CD4-positive, alpha-beta T cell treated with Interleukin-2 at 100 ng/mL for 4 hours (primary cell): Measurements from ENCODE around the gene PRR15L.
A peak's percentile ranks its signal among the peaks of the same experiment; 100 is the strongest.
"Not testable (repeated sequence)": the region's sequence is repeated elsewhere in the genome, so short reads cannot be mapped to it uniquely, and the experiment has no call there.

ENCODE experiments used
- DNase-seq: peaks from one replicate; pipeline ENCODE4 v3.0.0-alpha.2; 2020; ENCODE audit warnings: low spot score

The PRR15L gene

DNA sequence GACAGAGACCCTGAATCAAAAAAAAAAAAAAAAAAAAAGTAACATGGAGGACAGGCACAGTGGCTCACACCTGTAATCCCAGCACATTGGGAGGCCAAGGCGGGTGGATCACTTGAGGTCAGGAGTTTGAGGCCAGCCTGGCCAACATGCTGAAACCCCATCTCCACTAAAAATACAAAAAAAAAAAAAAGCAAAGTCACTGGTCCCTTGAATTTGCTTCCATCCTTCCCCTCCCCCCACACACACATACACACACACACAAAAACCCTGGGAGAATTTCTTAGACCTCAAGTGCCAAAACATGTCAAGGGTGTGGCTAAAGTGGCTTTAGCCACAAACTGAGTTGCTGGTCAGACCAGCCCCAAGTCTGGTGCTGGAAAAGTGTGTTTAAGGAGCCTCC, 30.8 kb upstream of the PRR15L start:
- not testable (repeated sequence) for DNase-seq

DNA sequence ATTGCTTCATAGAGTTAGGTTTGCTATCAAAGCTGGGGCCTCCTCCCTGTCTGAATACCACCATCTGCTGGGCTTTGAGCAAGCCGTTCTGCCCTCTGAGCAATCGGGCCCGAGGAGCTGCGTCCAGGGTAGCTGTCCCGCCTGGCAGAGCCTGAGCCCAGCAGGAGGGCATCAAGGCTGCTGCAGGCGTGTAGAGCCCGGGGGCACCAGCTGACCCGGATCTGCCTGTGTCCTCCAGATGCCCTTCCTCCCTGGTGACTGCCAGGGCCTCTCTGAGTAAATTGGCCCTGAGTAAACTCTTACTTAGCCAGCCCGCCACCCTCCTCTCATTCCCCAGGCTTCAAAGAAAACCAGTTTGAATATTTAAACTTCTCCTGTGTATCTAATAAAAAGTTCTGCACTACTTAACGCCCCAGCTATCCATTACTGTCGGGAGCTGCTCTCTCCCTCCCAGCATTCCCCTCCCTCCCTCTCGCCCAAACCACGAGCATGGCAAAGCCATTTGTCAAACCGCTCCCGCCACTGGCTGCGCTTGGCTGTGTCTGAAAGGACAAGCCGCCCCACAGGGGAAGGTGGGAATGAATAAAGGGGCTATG, 29.7 kb upstream of the PRR15L start:
- no peak for DNase-seq

DNA sequence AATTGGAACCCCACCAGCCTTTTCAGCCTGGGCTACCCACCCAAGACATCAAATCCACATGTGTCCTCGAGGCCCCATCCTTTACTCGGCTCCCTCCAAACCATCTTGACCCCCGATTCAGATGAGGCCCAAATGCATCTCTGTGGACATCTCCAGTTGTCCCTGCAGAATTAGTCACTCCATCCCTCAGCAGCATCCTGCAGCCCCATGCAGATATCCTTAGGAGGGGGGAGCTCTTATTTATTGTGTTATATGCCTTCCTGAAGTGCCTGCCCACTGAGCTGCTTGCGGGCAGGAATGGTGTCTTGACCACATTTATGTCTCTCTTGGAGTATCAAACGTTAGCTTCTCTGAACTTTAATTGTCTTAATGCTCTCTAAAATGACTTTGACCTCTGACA, 28.8 kb upstream of the PRR15L start:
- DNase-seq = no peak

DNA sequence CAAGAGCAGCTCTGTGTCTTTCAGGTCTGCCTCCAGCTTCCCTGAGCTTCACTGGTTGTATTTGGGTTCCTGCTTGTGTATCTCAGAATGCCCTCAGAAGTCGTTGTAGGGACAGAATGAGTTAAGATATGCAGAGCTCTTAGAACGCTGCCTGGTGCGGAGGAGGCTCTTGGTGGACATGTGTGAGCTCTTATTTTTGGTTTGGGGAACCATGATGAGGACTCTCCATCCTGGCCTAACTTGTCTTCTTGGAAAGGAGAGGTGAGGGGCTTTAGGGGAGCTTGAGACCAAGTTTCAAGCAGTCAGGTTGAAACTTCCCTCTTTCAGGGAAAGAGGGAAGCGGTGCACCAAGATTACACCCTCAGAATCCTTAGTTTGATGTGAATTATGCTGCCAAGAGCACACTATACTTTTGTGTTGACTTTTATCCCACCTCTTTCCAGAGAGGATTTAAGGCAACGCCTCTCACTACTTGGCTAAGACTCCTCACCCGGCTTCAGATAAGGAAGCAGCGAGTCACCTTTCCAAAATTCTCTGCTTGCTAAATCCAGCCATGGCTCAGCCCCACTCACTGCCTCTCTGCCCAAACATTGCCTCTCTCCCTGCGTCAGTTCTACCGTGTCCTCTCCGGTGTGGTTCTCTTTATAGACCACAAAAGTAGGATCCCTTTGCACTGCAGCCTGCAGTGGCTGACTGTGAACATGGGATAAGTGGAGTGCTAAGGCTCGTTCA, 26.0 kb upstream of the PRR15L start:
- no peak for DNase-seq

DNA sequence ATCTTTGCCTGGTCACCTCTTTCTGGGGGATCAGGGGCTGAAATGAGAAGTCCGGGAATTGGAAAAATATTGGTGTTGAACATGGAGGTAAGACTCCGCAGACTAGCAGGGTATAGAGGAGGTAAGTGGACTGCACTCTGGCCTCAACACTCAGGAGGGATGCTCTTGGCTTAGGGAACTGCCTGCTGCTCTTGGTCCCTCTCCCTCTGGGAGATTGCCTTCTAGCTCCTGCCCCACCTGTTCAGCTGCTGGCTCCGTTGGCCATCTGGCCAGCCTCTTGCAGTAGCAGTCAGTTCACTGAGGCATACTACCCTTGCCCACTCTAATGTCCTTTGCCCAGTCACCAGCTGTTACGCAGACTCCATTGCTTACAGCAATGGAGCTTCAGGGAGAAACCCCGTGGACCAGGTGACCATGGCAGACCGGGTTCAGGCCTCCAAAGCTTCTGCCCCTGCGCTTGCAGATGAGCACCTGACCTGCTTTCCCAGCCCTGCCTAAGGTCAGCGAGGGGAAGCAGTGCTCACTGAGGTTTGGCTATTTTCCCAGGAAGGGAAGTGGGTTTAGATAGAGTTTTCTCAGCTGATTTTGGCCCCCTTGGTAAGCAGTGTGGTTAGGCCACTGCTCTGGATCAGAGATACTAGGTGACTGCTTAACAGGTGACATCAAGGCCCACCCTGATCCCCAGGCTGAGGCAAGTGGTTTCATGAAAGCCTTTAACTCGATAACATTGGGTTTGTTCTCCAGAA, 25.1 kb upstream of the PRR15L start:
- no peak for DNase-seq

DNA sequence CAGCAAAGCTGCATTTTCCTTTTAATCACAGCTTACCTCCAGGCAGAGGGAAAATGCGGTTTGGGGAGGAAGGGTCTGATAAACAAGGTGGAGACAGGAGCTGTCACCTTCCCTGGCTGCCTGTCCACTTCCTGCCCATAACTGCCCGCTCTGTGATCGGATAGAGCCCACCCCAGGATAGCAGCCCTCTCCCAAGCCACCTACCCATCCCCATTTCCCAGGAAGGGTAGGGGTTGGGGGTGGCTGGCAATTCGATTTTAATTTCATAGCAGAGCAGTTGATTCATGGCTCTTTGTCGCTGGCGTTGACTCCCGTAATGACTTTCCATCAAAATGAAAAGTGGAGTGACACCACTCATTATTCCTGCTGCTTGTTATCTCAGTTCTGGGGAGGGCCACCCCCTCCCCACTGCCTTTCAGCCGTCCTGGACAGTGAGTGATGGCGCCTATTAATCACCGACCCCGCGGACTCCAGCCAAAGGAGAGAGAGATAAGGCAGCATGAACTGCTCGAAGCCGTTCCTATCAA, 24.5 kb upstream of the PRR15L start:
- no peak for DNase-seq

DNA sequence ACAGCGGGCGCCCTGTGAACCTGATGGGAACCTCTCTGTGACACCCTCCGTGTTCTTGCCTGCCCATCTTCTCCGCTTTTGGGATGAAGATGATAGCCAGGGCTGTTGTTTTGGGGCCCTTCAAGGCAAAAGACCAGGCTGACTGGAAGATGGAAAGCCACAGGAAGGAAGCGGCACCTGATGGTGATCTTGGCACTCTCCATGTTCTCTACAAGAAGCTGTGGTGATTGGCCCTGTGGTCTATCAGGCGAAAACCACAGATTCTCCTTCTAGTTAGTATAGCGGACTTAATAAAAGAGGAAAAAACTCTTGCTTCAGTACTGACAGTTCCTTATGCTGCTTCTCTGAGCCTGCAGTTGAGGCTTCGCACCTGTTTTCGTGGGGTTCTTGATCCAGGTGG, 23.8 kb upstream of the PRR15L start:
- DNase-seq = no peak

DNA sequence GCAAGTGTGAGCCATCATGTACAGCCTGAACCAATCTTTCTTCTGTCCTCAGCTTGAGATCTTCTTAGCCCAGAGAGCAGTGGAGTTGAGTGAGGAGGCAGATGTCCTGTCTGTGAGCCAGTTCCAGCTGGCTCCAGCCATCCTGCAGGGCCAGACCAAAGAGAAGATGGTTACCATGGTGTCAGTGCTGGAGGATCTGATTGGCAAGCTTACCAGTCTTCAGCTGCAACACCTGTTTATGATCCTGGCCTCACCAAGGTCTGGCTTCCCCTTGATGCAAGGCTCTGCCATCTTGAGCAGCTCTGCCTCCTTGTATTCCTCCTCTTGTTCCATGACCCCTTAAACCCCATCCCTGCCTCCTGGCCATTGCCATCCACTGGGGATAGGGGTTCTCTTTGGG, 22.9 kb upstream of the PRR15L start:
- DNase-seq = no peak

DNA sequence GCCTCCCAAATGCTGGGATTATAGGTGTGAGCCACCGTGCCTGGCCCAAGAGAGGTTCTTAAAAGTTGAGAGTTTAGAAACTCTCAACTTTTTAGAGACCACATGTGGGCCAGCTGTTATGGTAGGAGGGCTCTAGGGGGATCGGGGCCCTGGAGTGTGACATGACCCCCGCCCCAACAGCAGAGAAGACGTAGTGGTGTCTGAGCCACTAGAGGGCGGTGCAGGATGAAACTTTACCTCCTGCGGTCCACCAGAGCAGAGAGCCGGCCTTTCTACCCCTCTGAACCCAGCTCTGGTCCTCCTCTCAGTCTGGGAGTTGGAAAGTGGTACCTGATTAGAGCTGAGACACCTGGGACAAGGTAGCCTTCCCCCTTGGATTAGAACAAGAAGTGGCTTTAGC, 20.6 kb upstream of the PRR15L start:
- peak; percentile 47 for DNase-seq

DNA sequence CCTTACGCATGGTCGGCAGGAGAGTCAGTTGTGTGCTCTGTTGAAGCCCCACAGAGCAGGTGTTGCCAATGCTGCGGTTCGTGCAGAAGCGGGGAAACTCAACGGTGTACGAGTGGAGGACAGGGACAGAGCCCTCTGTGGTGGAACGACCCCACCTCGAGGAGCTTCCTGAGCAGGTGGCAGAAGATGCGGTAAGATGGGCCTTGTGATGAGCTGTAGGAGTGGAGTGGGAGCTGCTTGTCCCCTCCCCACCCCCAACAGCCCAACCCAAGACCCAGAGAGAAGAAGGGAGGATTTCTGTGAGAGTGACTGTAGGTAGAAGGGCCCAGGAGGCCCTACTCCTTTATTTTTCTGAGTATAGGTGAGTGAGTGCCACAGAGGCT, 18.1 kb upstream of the PRR15L start:
- DNase-seq = no peak

DNA sequence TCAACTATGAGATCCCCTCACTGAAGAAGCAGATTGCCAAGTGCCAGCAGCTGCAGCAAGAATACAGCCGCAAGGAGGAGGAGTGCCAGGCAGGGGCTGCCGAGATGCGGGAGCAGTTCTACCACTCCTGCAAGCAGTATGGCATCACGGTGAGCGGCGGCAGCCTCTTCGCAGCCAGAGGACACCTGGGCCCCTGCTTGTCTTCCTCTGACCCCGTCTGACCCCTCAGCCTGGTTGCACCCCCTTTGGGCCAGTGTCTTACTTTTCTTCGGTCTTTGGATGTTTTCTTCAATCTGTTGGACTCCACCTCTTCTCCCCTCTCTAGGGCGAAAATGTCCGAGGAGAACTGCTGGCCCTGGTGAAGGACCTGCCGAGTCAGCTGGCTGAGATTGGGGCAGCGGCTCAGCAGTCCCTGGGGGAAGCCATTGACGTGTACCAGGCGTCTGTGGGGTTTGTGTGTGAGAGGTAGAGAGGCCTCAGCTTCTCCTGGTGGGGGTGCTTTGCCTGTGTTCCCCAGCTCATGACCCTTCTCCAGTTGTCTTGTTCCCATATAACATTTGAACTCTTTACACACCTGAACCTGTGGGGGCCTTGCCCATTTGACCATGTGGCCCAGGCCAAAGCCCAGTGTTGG, 17.6 kb upstream of the PRR15L start:
- DNase-seq = no peak

DNA sequence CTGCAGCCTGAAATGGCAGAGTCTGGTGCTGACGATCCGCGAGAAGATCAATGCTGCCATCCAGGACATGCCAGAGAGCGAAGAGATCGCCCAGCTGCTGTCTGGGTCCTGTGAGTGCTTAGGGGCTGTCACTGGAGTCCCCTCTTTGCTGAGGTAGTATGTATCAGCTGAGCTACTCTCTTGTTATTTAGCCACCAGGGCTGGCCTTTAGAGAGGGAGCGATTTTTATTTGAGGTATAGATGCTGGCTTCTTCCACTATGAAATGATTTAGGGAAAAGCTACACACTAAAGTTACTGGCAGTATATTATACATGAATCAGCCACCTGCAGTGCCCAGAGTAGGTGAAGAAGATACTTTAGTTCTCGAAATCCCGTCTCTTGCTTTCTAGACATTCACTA, 15.9 kb upstream of the PRR15L start:
- DNase-seq = no peak

DNA sequence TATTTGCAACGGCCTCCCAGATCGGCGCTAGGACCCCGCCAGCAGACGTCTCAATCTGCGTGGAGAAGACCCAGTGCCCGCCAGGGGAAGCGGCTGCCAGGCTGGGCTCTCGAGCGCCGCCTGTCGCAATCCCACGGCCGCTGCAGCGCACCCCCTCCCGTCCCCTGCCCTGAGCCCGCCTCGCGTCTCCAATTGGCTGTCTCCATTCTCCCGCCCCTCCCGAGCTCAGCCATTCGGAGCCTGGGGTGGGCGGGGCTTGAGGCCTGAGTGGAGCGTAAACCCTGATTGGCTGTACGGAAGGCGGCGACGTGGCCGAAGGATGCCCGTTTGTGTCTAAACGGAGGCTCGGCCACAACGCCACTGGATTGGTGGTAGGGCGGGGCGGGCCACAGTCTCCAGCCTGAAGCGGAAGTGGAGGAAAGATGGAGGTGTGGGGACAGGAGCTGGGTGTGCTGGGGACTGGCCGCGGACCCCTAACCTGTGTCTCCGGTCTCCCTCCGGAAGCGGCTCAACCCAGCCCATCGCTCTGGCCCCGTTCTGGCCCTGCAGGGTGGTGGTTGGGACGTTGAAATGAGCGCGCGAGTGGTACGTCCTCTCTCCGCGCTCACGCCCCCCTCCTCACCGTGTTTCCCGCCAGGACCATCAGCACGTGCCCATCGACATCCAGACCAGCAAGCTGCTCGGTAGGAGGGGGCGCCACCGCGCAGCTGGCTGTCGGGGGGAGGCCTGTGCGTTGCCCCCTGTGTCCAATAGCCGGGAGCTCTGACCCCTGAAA, 13.2 kb upstream of the PRR15L start, which contains the start of gene CDK5RAP3:
Gene CDK5RAP3, plus strand, starts transcription at position 389 of the 775 bp plus-strand sequence. Its CDS starts 34 bp downstream, at position 423.
- peak; percentile 99 for DNase-seq

DNA sequence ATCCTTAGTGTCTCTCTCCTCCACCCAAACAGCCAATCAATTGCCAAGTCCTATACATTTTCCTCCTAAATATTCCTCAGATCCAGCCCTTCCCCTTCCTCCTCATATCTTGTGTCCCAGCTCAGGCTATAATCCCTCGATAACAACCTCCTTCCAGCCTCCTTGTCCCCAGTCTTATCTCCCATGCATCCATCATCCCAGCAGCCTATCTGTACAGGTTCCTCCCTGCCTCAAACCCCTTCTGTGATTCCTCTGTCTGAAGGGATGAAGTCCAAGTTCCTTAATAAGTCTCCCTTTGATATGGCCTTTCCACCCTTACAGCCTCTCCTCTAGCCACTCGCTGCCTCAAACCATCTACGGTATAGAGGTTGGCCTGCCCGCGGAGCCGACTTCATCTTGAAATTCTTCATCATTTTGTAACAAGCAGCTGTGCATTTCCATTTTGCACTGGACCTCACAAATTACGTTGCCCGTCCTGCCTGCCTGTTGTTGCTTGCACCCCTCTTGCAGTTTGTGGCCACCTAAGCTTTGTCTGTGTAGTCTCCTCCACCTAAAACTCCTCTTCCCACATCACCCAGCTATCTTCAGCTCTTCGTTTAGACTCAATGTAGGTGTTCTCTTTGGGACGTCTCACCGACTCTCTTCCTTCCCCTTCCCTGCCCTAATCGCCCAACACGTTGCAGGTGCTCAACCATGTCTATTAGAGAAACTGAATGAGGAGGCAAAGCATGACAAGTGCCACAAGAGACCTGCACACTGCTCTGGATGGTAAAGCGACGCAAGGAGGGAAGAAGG, 12.4 kb upstream of the PRR15L start:
- DNase-seq = no peak

DNA sequence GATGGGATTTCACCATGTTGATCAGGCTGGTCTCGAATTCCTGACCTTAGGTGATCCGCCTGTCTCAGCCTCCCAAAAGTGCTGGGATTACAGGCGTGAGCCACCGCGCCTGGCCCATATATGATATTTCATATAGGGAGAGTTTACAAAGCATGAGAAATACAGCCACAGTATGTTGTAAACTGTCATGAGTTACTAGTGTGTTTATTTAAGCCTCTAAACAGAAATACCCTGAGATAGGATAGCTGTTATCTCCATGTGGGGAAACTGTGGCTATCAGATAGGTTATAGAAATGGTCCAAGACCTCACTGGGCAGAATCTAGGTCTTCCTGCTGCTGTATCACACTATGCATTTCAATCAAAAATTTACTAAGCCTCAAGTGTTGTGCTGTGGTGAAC, 11.2 kb upstream of the PRR15L start:
- no peak for DNase-seq

DNA sequence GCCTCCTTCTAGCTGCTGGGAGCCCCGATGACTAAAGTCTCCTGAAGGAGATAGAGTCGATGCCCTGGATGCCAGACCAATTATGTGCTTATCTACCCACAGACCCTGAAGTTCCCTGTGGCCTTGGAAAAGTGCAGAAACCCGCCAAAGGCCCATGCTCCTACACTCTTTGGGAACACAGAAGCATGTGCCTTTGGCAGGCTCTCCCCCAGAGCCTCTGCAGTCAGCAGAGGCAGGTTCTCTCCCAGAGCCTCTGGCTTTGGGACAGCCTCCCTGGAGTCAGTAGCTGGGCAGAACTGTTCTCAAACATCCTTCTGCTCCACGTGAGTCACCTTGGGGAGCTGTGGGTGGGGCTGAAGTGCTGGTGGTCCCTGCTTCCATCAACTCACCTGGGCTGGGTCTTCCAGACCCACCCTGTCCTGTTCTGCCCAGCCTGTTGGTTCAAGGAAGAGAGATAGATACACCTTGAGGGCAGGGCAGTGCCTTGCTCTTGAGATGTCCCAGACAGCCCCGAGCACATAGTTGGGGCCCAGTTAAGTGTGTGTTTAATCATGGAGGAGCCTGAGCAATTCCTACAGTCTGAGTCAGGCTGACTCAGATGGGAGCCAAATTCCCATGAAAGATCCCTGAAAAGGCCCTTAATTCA, 10.0 kb upstream of the PRR15L start:
- DNase-seq = no peak

DNA sequence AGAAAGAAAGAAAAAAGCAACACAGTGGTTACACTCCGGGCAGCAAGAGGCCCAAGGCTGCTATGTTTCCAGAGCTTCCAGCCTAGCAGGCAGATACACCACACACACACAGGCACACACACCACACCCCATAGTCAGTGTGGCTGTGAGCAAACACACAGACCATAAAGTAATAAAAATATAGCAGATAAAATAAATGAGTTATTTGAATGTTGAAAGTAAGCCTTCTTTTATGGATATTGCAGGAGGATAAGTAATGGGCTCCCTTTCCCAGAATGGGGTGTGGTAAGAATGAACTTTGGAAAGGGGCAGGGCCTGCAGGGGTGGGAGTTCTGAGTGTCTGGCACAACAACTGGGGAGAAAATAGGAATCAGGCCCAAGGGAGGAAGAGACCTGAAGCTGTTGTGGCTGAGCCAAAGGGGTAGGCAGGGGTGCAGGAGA, 8.4 kb upstream of the PRR15L start:
- DNase-seq = no peak

DNA sequence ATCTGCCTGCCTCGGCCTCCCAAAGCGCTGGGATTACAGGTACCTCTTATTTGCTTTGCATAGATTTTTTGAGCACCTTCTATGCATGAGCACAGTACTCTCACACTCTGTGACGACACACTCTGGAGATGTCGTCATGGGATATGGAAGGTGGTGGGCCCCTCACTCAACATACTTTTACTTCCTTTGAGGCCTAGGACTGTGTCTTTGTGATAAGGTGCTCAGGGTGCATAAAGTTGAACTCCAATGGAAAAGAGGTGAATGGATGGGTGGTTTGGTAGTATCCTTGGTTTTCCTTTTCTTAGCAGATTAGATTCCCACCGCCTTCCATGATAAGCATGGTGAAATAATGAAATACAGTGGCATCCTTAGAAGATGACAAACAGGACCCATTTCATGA, 7.2 kb upstream of the PRR15L start:
- DNase-seq = no peak

DNA sequence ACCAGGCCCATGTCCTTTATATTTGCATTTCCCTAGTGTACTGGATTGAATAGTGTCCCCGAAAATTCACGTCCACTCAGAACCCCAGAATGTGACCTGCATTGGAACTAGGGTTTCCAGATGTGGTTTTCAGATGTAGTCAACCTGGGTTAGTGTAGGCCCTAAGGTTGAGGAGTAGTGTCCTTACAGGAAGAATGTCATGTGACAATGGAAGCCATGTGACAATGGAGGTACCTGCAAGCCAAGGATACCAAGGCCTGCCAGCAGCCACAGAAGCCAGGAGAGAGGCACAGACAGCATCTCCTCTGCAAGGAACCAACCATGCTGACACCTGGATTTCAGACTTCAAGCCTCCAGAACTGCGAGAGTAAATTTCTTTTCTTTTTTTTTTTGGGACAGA, 5.2 kb upstream of the PRR15L start:
- no peak for DNase-seq

DNA sequence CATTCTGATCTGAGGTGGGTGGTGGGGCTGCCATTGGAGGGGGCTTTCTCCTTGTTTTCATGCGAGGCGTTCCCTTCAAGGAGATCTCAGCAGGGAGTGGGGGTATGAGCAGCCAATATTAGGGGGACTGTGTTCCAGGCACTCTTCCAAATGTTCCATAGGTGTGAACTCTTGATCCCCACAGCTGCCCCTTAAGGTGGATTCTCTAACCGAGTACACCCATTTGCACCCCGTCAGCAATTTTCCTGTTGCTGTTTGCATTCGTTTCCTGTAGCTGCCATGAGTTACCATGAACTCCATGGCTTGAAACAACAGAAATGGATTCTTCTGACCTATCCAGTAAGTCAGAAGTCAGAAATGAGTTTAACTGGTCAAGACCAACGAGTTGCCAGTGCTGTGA, 3.7 kb upstream of the PRR15L start:
- DNase-seq = no peak
